ENCODE data around the gene CELF3. TPM values are rescaled to one million over a fixed set of nuclear protein-coding genes. Genes with fewer than 3 reads are reported as not detected.

The CELF3 gene
- total RNA-seq, 1 experiment from 2014 or later, result 0.42 TPM

DNA sequence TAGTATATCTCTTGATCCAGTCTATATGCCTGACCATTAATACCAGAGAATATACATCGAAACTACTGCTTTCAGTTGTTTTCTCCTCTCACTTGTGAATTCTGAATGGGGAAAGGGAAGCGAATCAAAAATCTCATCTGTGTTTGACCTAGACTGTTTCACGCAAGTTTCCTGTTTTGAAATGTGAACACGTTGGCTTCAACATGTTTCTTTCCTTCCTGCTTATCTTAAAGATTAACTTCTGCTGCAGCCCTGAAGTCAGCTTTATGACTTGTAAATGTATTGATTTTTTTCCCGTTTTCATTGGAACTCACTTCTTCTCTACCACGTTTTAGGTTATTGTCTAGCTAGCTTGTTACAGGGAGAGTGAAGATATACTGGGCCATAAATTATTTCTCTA lies 54.9 kb downstream of the CELF3 start:
- no peaks in the 10 kb centered on the region for H3K4me1 Mint-ChIP-seq

More for the DNA sequence above, 54.9 kb downstream of the CELF3 start:
- H3K27me3 Mint-ChIP-seq (ENCODE audit: low read depth), result no peaks in the 10 kb centered on the region
- TF ChIP-seq CDX4 (CRISPR knock-in tag; IDR thresholded peaks at IDR 0.05; ENCODE audit: borderline replicate concordance) (no peak), CREM (CRISPR knock-in tag; IDR thresholded peaks at IDR 0.05) (no peak), GABPB1 (CRISPR knock-in tag; IDR thresholded peaks at IDR 0.05) (no peak), E2F1 (CRISPR knock-in tag; IDR thresholded peaks at IDR 0.05) (no peak), NFATC4 (CRISPR knock-in tag; IDR thresholded peaks at IDR 0.05) (no peak), FOXP1 (CRISPR knock-in tag; IDR thresholded peaks at IDR 0.05; ENCODE audit: borderline replicate concordance) (no peak), ZSCAN18 (CRISPR knock-in tag; IDR thresholded peaks at IDR 0.05) (no peak), ATF1 (CRISPR knock-in tag; IDR thresholded peaks at IDR 0.05) (no peak), ZNF423 (CRISPR knock-in tag; IDR thresholded peaks at IDR 0.05) (no peak), FOXK1 (CRISPR knock-in tag; IDR thresholded peaks at IDR 0.05) (no peak), ZNF512 (CRISPR knock-in tag; IDR thresholded peaks at IDR 0.05; ENCODE audit: borderline replicate concordance) (no peak), PRDM15 (CRISPR knock-in tag; IDR thresholded peaks at IDR 0.05) (no peak), MYBL2 (CRISPR knock-in tag; IDR thresholded peaks at IDR 0.05) (no peak)
- TF ChIP-seq, protein P1, sequence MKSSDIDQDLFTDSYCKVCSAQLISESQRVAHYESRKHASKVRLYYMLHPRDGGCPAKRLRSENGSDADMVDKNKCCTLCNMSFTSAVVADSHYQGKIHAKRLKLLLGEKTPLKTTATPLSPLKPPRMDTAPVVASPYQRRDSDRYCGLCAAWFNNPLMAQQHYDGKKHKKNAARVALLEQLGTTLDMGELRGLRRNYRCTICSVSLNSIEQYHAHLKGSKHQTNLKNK (CRISPR knock-in tag; IDR thresholded peaks at IDR 0.05), result no peak
- TF ChIP-seq, protein P2, sequence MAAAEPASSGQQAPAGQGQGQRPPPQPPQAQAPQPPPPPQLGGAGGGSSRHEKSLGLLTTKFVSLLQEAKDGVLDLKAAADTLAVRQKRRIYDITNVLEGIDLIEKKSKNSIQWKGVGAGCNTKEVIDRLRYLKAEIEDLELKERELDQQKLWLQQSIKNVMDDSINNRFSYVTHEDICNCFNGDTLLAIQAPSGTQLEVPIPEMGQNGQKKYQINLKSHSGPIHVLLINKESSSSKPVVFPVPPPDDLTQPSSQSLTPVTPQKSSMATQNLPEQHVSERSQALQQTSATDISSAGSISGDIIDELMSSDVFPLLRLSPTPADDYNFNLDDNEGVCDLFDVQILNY (CRISPR knock-in tag; IDR thresholded peaks at IDR 0.05), result no peak
- TF ChIP-seq, protein P3, sequence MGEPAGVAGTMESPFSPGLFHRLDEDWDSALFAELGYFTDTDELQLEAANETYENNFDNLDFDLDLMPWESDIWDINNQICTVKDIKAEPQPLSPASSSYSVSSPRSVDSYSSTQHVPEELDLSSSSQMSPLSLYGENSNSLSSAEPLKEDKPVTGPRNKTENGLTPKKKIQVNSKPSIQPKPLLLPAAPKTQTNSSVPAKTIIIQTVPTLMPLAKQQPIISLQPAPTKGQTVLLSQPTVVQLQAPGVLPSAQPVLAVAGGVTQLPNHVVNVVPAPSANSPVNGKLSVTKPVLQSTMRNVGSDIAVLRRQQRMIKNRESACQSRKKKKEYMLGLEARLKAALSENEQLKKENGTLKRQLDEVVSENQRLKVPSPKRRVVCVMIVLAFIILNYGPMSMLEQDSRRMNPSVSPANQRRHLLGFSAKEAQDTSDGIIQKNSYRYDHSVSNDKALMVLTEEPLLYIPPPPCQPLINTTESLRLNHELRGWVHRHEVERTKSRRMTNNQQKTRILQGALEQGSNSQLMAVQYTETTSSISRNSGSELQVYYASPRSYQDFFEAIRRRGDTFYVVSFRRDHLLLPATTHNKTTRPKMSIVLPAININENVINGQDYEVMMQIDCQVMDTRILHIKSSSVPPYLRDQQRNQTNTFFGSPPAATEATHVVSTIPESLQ (CRISPR knock-in tag; IDR thresholded peaks at IDR 0.05), result no peak
- CTCF ChIA-PET, result no interaction called here
- POLR2A ChIA-PET, result no interaction called here
- DNase-seq (ENCODE audit: low spot score) (no peak), ATAC-seq (no peak)
- no peak overlapping the region for H3K27ac Mint-ChIP-seq
- no peaks in the 10 kb centered on the region for H3K9me3 Mint-ChIP-seq
- peaks cover 37% of the 10 kb centered on the region for H3K36me3 Mint-ChIP-seq
- no peak overlapping the region for H3K4me3 Mint-ChIP-seq
